RWPE2 (cell line): Measurements from ENCODE around the gene C2orf74.
"Not testable (repeated sequence)": the region's sequence is repeated elsewhere in the genome, so short reads cannot be mapped to it uniquely, and the experiment has no call there.

Source experiments
- ATAC-seq: fragments of 200-7000 bp; cut with Tn5 transposase; 3 replicates; pipeline ENCODE4 v1.9.1; 2021; ENCODE audit warnings: low read depth
- DNase-seq: peaks from one replicate; pipeline ENCODE4 v3.0.0-alpha.2; 2020; ENCODE audit warnings: low spot score
- H3K27ac ChIP-seq: fragments of 450-650 bp; 2 replicates; pipeline ENCODE4 v1.5.1; 2017; ENCODE audit warnings: mild to moderate bottlenecking; ENCODE audit not compliant: poor library complexity, severe bottlenecking
- H3K27me3 ChIP-seq: fragments of 250-450 bp; sonication (Bioruptor Pico); 2 replicates; pipeline ENCODE4 v1.5.1; 2021; ENCODE audit warnings: mild to moderate bottlenecking, moderate library complexity; ENCODE audit not compliant: insufficient read depth, poor library complexity, severe bottlenecking
- H3K36me3 ChIP-seq: fragments of 250-450 bp; sonication (Bioruptor Pico); 2 replicates; pipeline ENCODE4 v1.5.1; 2020; ENCODE audit warnings: low read depth, mild to moderate bottlenecking, moderate library complexity
- H3K4me1 ChIP-seq: fragments of 250-450 bp; sonication (Bioruptor Pico); 2 replicates; pipeline ENCODE4 v1.5.1; 2021; ENCODE audit warnings: mild to moderate bottlenecking, moderate library complexity; ENCODE audit not compliant: insufficient read depth, poor library complexity, severe bottlenecking
- H3K4me3 ChIP-seq: fragments of 250-450 bp; sonication (Bioruptor Pico); 2 replicates; pipeline ENCODE4 v1.5.1; 2021; ENCODE audit warnings: mild to moderate bottlenecking, moderate library complexity; ENCODE audit not compliant: severe bottlenecking
- H3K9me3 ChIP-seq: fragments of 250-450 bp; sonication (Bioruptor Pico); 2 replicates; pipeline ENCODE4 v1.5.1; 2021; ENCODE audit warnings: mild to moderate bottlenecking, moderate library complexity; ENCODE audit not compliant: severe bottlenecking
- CTCF ChIP-seq: fragments of 450-650 bp; IDR thresholded peaks from one replicate; pipeline ENCODE4 v1.5.1; 2017; ENCODE audit warnings: mild to moderate bottlenecking, moderate library complexity; ENCODE audit not compliant: poor library complexity, severe bottlenecking

The C2orf74 gene

GRCh38 chr2:61125798-61126197 lies 36.2 kb upstream of the C2orf74 start:
- H3K4me1 ChIP-seq: no peaks in the 10 kb centered on the region
- H3K27me3 ChIP-seq: no peaks in the 10 kb centered on the region
- ATAC-seq: no peak
- TF ChIP-seq CTCF: no peak
- no peak for DNase-seq
- no peak overlapping the region for H3K4me3 ChIP-seq
- no peak overlapping the region for H3K27ac ChIP-seq
- no peaks in the 10 kb centered on the region for H3K9me3 ChIP-seq
- peaks cover 3% of the 10 kb centered on the region; the same call in 1 of the 2 replicates for H3K36me3 ChIP-seq

DNA sequence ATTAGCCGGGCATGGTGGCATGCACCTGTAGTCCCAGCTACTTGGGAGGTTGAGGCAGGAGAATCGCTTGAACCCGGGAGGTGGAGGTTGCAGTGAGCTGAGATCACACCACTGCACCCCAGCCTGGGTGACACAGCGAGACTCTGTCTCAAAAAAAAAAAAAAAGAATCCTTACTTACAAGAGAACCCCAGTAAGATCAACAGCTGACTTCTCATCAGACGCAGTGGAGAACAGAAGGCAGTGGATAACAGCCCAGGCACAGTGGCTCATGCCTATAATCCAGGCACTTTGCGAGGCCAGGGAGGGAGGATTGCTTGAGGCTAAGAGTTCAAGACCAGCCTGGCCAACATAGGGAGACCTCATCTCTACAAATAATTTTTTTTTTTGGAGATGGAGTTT lies 33.9 kb upstream of the C2orf74 start:
- not testable (repeated sequence) for DNase-seq, H3K27ac ChIP-seq, H3K36me3 ChIP-seq, H3K4me3 ChIP-seq, H3K4me1 ChIP-seq, ATAC-seq, H3K27me3 ChIP-seq, H3K9me3 ChIP-seq

DNA sequence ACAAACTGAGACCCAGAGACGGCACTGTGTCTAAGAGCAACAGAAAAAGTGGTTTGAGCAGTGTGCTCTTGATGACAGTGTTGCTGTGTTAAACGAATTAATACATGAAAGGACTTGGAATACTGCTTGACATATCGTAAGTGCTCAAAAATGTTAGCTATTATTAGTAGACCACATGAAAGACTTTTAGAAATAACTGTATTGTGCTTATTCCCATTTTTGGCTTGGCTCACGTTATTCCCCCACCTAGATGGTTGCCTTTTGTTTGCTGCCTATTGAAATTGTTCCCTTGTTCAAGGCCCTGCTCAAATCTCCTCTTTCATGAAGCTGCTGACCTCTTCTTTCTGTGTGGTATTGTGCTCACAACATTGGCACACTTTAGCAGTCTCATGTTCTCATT lies 27.8 kb upstream of the C2orf74 start:
- Histone ChIP-seq H3K27me3 (no peaks in the 10 kb centered on the region), H3K27ac (no peak overlapping the region), H3K4me3 (no peak overlapping the region), H3K4me1 (no peaks in the 10 kb centered on the region), H3K9me3 (no peaks in the 10 kb centered on the region), H3K36me3 (no peaks in the 10 kb centered on the region)
- no peak for ATAC-seq
- no peak for DNase-seq
- no peak for TF ChIP-seq CTCF

- Histone ChIP-seq H3K4me3 (no peak overlapping the region), H3K9me3 (no peaks in the 10 kb centered on the region), H3K27ac (no peak overlapping the region), H3K36me3 (no peaks in the 10 kb centered on the region), H3K4me1 (no peaks in the 10 kb centered on the region), H3K27me3 (no peaks in the 10 kb centered on the region)
- DNase-seq (no peak), ATAC-seq (peak; percentile 76)
- TF ChIP-seq CTCF: peak; percentile 63
These were observed 26.5 kb upstream of the C2orf74 start for GRCh38 chr2:61135510-61135909.

GRCh38 chr2:61138859-61139258 lies 23.1 kb upstream of the C2orf74 start:
- no peaks in the 10 kb centered on the region for H3K4me1 ChIP-seq
- TF ChIP-seq CTCF: no peak
- ATAC-seq: no peak

DNA sequence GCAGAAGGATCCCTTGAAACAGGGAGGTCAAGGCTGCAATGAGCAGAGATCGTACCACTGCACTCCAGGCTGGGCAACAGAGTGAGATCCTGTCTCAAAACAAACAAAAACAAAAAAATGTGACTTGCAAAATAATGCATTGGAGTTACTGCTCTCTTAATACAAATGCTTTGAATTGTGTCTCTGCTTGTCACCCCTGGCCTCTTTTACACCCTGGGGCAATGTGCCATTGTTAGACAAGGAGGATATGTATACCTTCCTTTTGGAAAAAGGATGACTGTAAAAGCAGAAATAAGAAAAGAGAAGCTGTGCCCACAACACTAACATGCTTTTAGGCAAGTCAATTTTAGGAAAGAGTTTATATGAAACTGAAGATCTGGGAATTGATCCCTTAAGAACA lies 20.8 kb upstream of the C2orf74 start:
- peaks cover 7% of the 10 kb centered on the region; the same call in 1 of the 2 replicates for H3K36me3 ChIP-seq
- no peak for TF ChIP-seq CTCF
- H3K9me3 ChIP-seq: no peaks in the 10 kb centered on the region
- no peak overlapping the region for H3K27ac ChIP-seq
- no peak for ATAC-seq
- no peaks in the 10 kb centered on the region for H3K27me3 ChIP-seq
- no peak for DNase-seq
- no peak overlapping the region for H3K4me3 ChIP-seq
- H3K4me1 ChIP-seq: no peaks in the 10 kb centered on the region

More at GRCh38 chr2:61138859-61139258, 23.1 kb upstream of the C2orf74 start:
- no peak for DNase-seq
- Histone ChIP-seq H3K9me3 (no peaks in the 10 kb centered on the region), H3K27me3 (no peaks in the 10 kb centered on the region), H3K36me3 (peaks cover 4% of the 10 kb centered on the region; the same call in 1 of the 2 replicates), H3K27ac (no peak overlapping the region), H3K4me3 (no peak overlapping the region)
